Liver (tissue), 9 donors: Measurements from ENCODE around the gene INHBB. TPM values are rescaled to one million over a fixed set of nuclear protein-coding genes. Genes with fewer than 3 reads are reported as not detected.

ENCODE experiments used
- DNase-seq: peaks from one replicate; pipeline ENCODE4 v3.0.0-alpha.2; 2017; ENCODE audit warnings: low spot score
- H3K27ac ChIP-seq, 2 donors: one replicate each; pipeline ENCODE4 v1.7.0; 2013; ENCODE audit warnings: inconsistent platforms in 2 of 2, low read length in 2 of 2, control low read depth in 1 of 2, low read depth in 1 of 2, mild to moderate bottlenecking in 1 of 2
- H3K27me3 ChIP-seq, 4 donors: one replicate each; pipeline versions ENCODE4 v1.6.1 to v1.7.0; 2013; ENCODE audit warnings: low read length in 3 of 4, inconsistent platforms in 1 of 4, mild to moderate bottlenecking in 1 of 4, moderate library complexity in 1 of 4; ENCODE audit not compliant: control insufficient read depth in 4 of 4, insufficient read depth in 4 of 4
- H3K36me3 ChIP-seq, 4 donors: one replicate each; pipeline versions ENCODE4 v1.6.1 to v1.7.0; 2013; ENCODE audit warnings: low read length in 3 of 4, mild to moderate bottlenecking in 3 of 4, low read depth in 1 of 4, moderate library complexity in 1 of 4; ENCODE audit not compliant: control insufficient read depth in 4 of 4, insufficient read depth in 3 of 4
- H3K4me1 ChIP-seq, 4 donors: one replicate each; pipeline versions ENCODE4 v1.6.1 to v1.7.0; 2013; ENCODE audit warnings: low read length in 3 of 4, mild to moderate bottlenecking in 3 of 4, moderate library complexity in 1 of 4; ENCODE audit not compliant: control insufficient read depth in 4 of 4, insufficient read depth in 4 of 4
- H3K4me3 ChIP-seq, 3 donors: one replicate each; pipeline versions ENCODE4 v1.6.1 to v1.7.0; 2013; ENCODE audit warnings: low read length in 3 of 3, control low read depth in 1 of 3, low read depth in 1 of 3, mild to moderate bottlenecking in 1 of 3
- H3K9ac ChIP-seq, 2 donors: one replicate each; pipeline ENCODE4 v1.7.0; 2013; ENCODE audit warnings: low read length in 2 of 2, mild to moderate bottlenecking in 2 of 2, moderate library complexity in 2 of 2, control low read depth in 1 of 2, low read depth in 1 of 2
- H3K9me3 ChIP-seq, 4 donors: one replicate each; pipeline versions ENCODE4 v1.6.1 to v1.7.0; 2013; ENCODE audit warnings: low read length in 3 of 4; ENCODE audit not compliant: control insufficient read depth in 4 of 4
- ATF3 ChIP-seq: IDR thresholded peaks from 2 replicates; pipeline ENCODE4 v1.6.1; 2016; ENCODE audit warnings: antibody characterized with exemption
- CTCF ChIP-seq: fragments of 150-350 bp; IDR thresholded peaks from 2 replicates; pipeline ENCODE4 v1.5.1; 2017; ENCODE audit warnings: improper control_type of control experiment, low read depth, low read length; ENCODE audit not compliant: missing input control
- EGR1 ChIP-seq, 2 donors: IDR thresholded peaks; 2 replicates each; pipeline ENCODE4 v1.6.1; 2016 to 2018; ENCODE audit warnings: antibody characterized with exemption in 2 of 2, low read depth in 2 of 2
- FOXA1 ChIP-seq: IDR thresholded peaks from 2 replicates; pipeline ENCODE4 v1.6.1; 2016; ENCODE audit warnings: antibody characterized with exemption
- FOXA2 ChIP-seq: IDR thresholded peaks from 2 replicates; pipeline ENCODE4 v1.6.1; 2016; ENCODE audit warnings: antibody characterized with exemption
- GABPA ChIP-seq, 2 donors: IDR thresholded peaks in 1 of 2; conservative IDR thresholded peaks in 1 of 2; 2 replicates each; pipeline ENCODE4 v1.6.1; 2016; ENCODE audit warnings: antibody characterized with exemption in 2 of 2, mild to moderate bottlenecking in 1 of 2, moderate library complexity in 1 of 2
- HNF4A ChIP-seq, 2 donors: conservative IDR thresholded peaks; 2 replicates each; pipeline ENCODE4 v1.6.1; 2016; ENCODE audit warnings: antibody characterized with exemption in 2 of 2, mild to moderate bottlenecking in 2 of 2
- HNF4G ChIP-seq: IDR thresholded peaks from 2 replicates; pipeline ENCODE4 v1.6.1; 2016; ENCODE audit warnings: antibody characterized with exemption
- JUND ChIP-seq, 2 donors: IDR thresholded peaks; 2 replicates each; pipeline ENCODE4 v1.6.1; 2016; ENCODE audit warnings: antibody characterized with exemption in 2 of 2
- MAX ChIP-seq: IDR thresholded peaks from 2 replicates; pipeline ENCODE4 v1.6.1; 2016; ENCODE audit warnings: antibody characterized with exemption
- NR2F2 ChIP-seq: IDR thresholded peaks from 2 replicates; pipeline ENCODE4 v1.6.1; 2016; ENCODE audit warnings: antibody characterized with exemption
- RAD21 ChIP-seq, 2 donors: IDR thresholded peaks; 2 replicates each; pipeline ENCODE4 v1.6.1; 2016; ENCODE audit warnings: antibody characterized with exemption in 2 of 2, mild to moderate bottlenecking in 2 of 2
- REST ChIP-seq: IDR thresholded peaks from 2 replicates; pipeline ENCODE4 v1.6.1; 2016; ENCODE audit warnings: antibody characterized with exemption, mild to moderate bottlenecking
- SP1 ChIP-seq: IDR thresholded peaks from 2 replicates; pipeline ENCODE4 v1.6.1; 2018; ENCODE audit warnings: antibody characterized with exemption, mild to moderate bottlenecking
- TAF1 ChIP-seq: conservative IDR thresholded peaks from 2 replicates; pipeline ENCODE4 v1.6.1; 2016; ENCODE audit warnings: antibody characterized with exemption, mild to moderate bottlenecking
- YY1 ChIP-seq: IDR thresholded peaks from 2 replicates; pipeline ENCODE4 v1.6.1; 2016; ENCODE audit warnings: antibody characterized with exemption, mild to moderate bottlenecking
- ZBTB33 ChIP-seq: IDR thresholded peaks from 2 replicates; pipeline ENCODE4 v1.6.1; 2016; ENCODE audit warnings: antibody characterized with exemption
- WGBS: extraction: QIAGEN DNeasy Blood & Tissue Kit; methylation state at CpG from one replicate; pipeline ENCODE4 v1.1.7; 2013; 5-methylcytosine and 5-hydroxymethylcytosine counted together
- polyA plus RNA-seq, 2 donors: library from polyadenylated mRNA; stranded (reverse) in 1 of 2; unstranded in 1 of 2; fragments of 200-250 nt in 1 of 2; fragments of >200 nt in 1 of 2; fragmentation: Nextera tagmentation in 1 of 2; extraction: Ambion mirVana in 1 of 2; gene quantifications; one replicate each; pipeline versions ENCODE4 v1.2.1 to v1.2.3, GENCODE V29; 2013 to 2015
- total RNA-seq, 2 donors: library from RNA; depleted of rRNA; stranded (reverse); fragments of >200 nt; gene quantifications; one replicate each; pipeline ENCODE4 v1.2.3, GENCODE V29; 2014
- donor health status: healthy.
- donor health status: healthy.
- donor health status: healthy.
- donor health status: healthy.
- donor health status: healthy.

INHBB gene
- total and polyA plus RNA-seq, 4 donors, result 0.36 to 7.4 (median 2.1) TPM

GRCh38 chr2:120350080-120350479 lies 4.1 kb downstream of the INHBB start:
- 84% methylated on average over 17 of the region's 17 CpGs for WGBS
- no peak overlapping the region for H3K9ac ChIP-seq
- peaks cover 1 to 32% (median 20%) of the 10 kb centered on the region in 4 donors for H3K4me1 ChIP-seq
- no peak overlapping the region for H3K4me3 ChIP-seq
- H3K27ac ChIP-seq, result no peak overlapping the region
- no peaks in the 10 kb centered on the region for H3K27me3 ChIP-seq
- no peak for TF ChIP-seq JUND (IDR thresholded peaks at IDR 0.05)
- TF ChIP-seq ZBTB33, result no peak
- no peak for TF ChIP-seq MAX
- TF ChIP-seq TAF1, result no peak
- no peak for TF ChIP-seq ATF3
- no peak for TF ChIP-seq REST
- TF ChIP-seq HNF4G, result no peak
- TF ChIP-seq SP1, result no peak
- no peak for TF ChIP-seq FOXA1
- no peak for TF ChIP-seq RAD21 (IDR thresholded peaks at IDR 0.05)
- no peak for TF ChIP-seq CTCF
- no peak for TF ChIP-seq FOXA2
- TF ChIP-seq EGR1 (IDR thresholded peaks at IDR 0.05; ENCODE audit: low read depth in 2 of 2), result no peak
- TF ChIP-seq HNF4A (conservative IDR thresholded peaks at IDR 0.05), result no peak
- TF ChIP-seq YY1, result no peak
- TF ChIP-seq GABPA (IDR thresholded peaks at IDR 0.05 in 1 of 2, conservative IDR thresholded peaks at IDR 0.05 in 1 of 2), result no peak
- H3K36me3 ChIP-seq, result peaks cover 0 to 13% (median 2%) of the 10 kb centered on the region in 4 donors
- no peaks in the 10 kb centered on the region for H3K9me3 ChIP-seq
- DNase-seq, result no peak

GRCh38 chr2:120350801-120351320 lies 4.9 kb downstream of the INHBB start:
- Histone ChIP-seq H3K4me1 (peaks cover 0 to 32% (median 20%) of the 10 kb centered on the region in 4 donors), H3K27ac (no peak overlapping the region), H3K9me3 (no peaks in the 10 kb centered on the region), H3K4me3 (no peak overlapping the region), H3K9ac (no peak overlapping the region), H3K36me3 (peaks cover 0 to 13% (median 2%) of the 10 kb centered on the region in 4 donors), H3K27me3 (no peaks in the 10 kb centered on the region)
- DNase-seq, result no peak
- WGBS, result 96% methylated on average over 23 of the region's 23 CpGs
- TF ChIP-seq HNF4G (no peak), SP1 (no peak), ZBTB33 (no peak), ATF3 (no peak), TAF1 (no peak), JUND (IDR thresholded peaks at IDR 0.05) (no peak), RAD21 (IDR thresholded peaks at IDR 0.05) (no peak), NR2F2 (no peak), FOXA2 (no peak), YY1 (no peak), CTCF (no peak)
